ENCODE results near the gene GARIN5B. TPM values are rescaled to one million over a fixed set of nuclear protein-coding genes. Genes with fewer than 3 reads are reported as not detected.

The GARIN5B gene
- total and polyA plus RNA-seq, 2 of the 8 experiments (the other 6 are each of a cell fraction or from before 2014, with no cell fraction given), result 0.03 TPM; not detected in 1

- no peaks in the 10 kb centered on the region for H4K20me1 ChIP-seq (replicated peaks in 1 of 2; ENCODE audit: control insufficient read depth in 1 of 2, insufficient read depth in 2 of 2, low read length in 2 of 2)
- no peak overlapping the region for H4K91ac ChIP-seq (replicated peaks; ENCODE audit: insufficient read length, low read length)
- no peak overlapping the region; a peak in 1 of 7 replicates for H3K9ac ChIP-seq (replicated peaks in 1 of 4; ENCODE audit: extremely low read depth in 1 of 4, low read depth in 3 of 4, low read length in 3 of 4)
- H3K4me1 ChIP-seq (replicated peaks in 1 of 4; ENCODE audit: control insufficient read depth in 3 of 4, insufficient read depth in 4 of 4, low read length in 3 of 4), result peaks cover 0 to 10% (median 5%) of the 10 kb centered on the region in 4 experiments; a peak in 6 of 7 replicates
- H3K27me3 ChIP-seq (replicated peaks in 1 of 4; ENCODE audit: control insufficient read depth in 3 of 4, extremely low read depth in 1 of 4, insufficient read depth in 3 of 4, low read length in 3 of 4), result no peaks in the 10 kb centered on the region
- no peak overlapping the region for H2BK15ac ChIP-seq (ENCODE audit: low read length)
- 75% methylated on average over 11 of the region's 12 CpGs; no CpG with 5 or more reads in 1 of the 2 experiments for WGBS, 2 experiments (ENCODE audit: extremely low coverage in 1 of 2, insufficient coverage in 1 of 2, insufficient read length in 1 of 2, insufficient replicate concordance in 2 of 2, low coverage in 1 of 2, low lambda C conversion rate in 2 of 2, missing lambda C conversion rate in 1 of 2)
- no peaks in the 10 kb centered on the region for H3K79me1 ChIP-seq (ENCODE audit: low read depth, low read length)
- no peak overlapping the region for H2BK120ac ChIP-seq (replicated peaks; ENCODE audit: low read depth, low read length)
- H4K8ac ChIP-seq (ENCODE audit: extremely low read depth, insufficient read depth, low read length), result no peak overlapping the region
- H2AFZ ChIP-seq (ENCODE audit: low read length), result no peak overlapping the region
- H3K36me3 ChIP-seq (ENCODE audit: control insufficient read depth in 2 of 4, insufficient read depth in 4 of 4, low read length in 3 of 4), result no peaks in the 10 kb centered on the region
- H2BK20ac ChIP-seq (ENCODE audit: low read length), result no peak overlapping the region
- H3K23ac ChIP-seq (ENCODE audit: insufficient read length), result no peak overlapping the region
- no peak overlapping the region for H3K56ac ChIP-seq (replicated peaks; ENCODE audit: insufficient read length, low read depth, low read length)
- peaks cover 2% of the 10 kb centered on the region; the same call in 1 of the 2 replicates for H3K23me2 ChIP-seq (ENCODE audit: low read depth, low read length)
- ChIA-PET POLR2A (ENCODE audit: partially characterized antibody) (interaction anchor here (0.7 to 4.3 kb wide), 15 partner anchors 9 to 277 kb away, joined by 3 to 23 read pairs (median 5); partner anchors contain the start of genes FIZ1, KMT5C, UBE2S and ZNF524), CTCF (ENCODE audit: partially characterized antibody) (interaction anchor here (0.6 to 2.7 kb wide), 6 partner anchors 11 to 401 kb away, joined by 3 to 18 read pairs (median 10); partner anchors contain the start of gene TMEM238)
- no peak overlapping the region for H4K5ac ChIP-seq (ENCODE audit: insufficient read length, low read depth, low read length)
- H3K4me2 ChIP-seq (ENCODE audit: insufficient read depth in 1 of 2, low read depth in 2 of 2, low read length in 2 of 2), result no peak overlapping the region; a peak in 1 of 4 replicates
- no peak for DNase-seq (ENCODE audit: low read depth in 1 of 2, low spot score in 2 of 2)
- H3K4me3 ChIP-seq (ENCODE audit: extremely low read depth in 1 of 4, insufficient read depth in 2 of 4, low read depth in 3 of 4, low read length in 4 of 4), result no peak overlapping the region
- H3K9me3 ChIP-seq (ENCODE audit: insufficient read depth in 2 of 2, low read depth in 1 of 2, low read length in 1 of 2), result no peaks in the 10 kb centered on the region
- no peak overlapping the region for H3K14ac ChIP-seq (ENCODE audit: insufficient read length)
- no peak overlapping the region for H3K4ac ChIP-seq (replicated peaks; ENCODE audit: insufficient read length, low read depth, low read length)
- H3K27ac ChIP-seq (ENCODE audit: low read depth, low read length), result no peak overlapping the region
- no peak overlapping the region for H2BK5ac ChIP-seq (ENCODE audit: low read depth, low read length)
- H3K79me2 ChIP-seq (ENCODE audit: control insufficient read depth in 1 of 2, insufficient read depth in 2 of 2, low read length in 2 of 2), result no peaks in the 10 kb centered on the region
- H2BK12ac ChIP-seq (ENCODE audit: low read depth, low read length), result peak overlapping the region; percentile 50; the same call in 1 of the 2 replicates
- H2AK5ac ChIP-seq (ENCODE audit: low read depth, low read length), result 0 out of 2 replicates have a peak overlapping the region, but pooled peaks have one; percentile 86
- FAIRE-seq, result no peak
- TF ChIP-seq CTBP2 (IDR thresholded peaks at IDR 0.05; ENCODE audit: borderline replicate concordance, insufficient read depth, insufficient read length, low read length), result no peak
- no peak for TF ChIP-seq SUZ12 (IDR thresholded peaks at IDR 0.05; ENCODE audit: low read length)
- TF ChIP-seq JUND (IDR thresholded peaks at IDR 0.05; ENCODE audit: low read length), result no peak
- TF ChIP-seq CTCF (IDR thresholded peaks at IDR 0.05; ENCODE audit: control extremely low read depth in 1 of 3, insufficient read depth in 1 of 3, low read depth in 1 of 3, low read length in 3 of 3), result no peak
- no peak for TF ChIP-seq JUN (IDR thresholded peaks at IDR 0.05; ENCODE audit: low read depth, low read length)
- H3K18ac ChIP-seq (ENCODE audit: extremely low read depth, low read length), result no peak overlapping the region; the same call in 1 of the 2 replicates
Observed at GRCh38 chr19:55322204-55322885, 40.7 kb downstream of the GARIN5B start.

All from H1 (cell line).